Activated CD8-positive, alpha-beta memory T cell treated with anti-CD3 and anti-CD28 coated beads, Interleukin-2, amount 50 U/mL, for 24 hours (primary cell): Measurements from ENCODE around the gene DOCK4.

Source experiments
- DNase-seq: peaks from one replicate; pipeline ENCODE4 v3.0.0-alpha.2; 2020; ENCODE audit errors: extremely low read depth

The DOCK4 gene

DNA sequence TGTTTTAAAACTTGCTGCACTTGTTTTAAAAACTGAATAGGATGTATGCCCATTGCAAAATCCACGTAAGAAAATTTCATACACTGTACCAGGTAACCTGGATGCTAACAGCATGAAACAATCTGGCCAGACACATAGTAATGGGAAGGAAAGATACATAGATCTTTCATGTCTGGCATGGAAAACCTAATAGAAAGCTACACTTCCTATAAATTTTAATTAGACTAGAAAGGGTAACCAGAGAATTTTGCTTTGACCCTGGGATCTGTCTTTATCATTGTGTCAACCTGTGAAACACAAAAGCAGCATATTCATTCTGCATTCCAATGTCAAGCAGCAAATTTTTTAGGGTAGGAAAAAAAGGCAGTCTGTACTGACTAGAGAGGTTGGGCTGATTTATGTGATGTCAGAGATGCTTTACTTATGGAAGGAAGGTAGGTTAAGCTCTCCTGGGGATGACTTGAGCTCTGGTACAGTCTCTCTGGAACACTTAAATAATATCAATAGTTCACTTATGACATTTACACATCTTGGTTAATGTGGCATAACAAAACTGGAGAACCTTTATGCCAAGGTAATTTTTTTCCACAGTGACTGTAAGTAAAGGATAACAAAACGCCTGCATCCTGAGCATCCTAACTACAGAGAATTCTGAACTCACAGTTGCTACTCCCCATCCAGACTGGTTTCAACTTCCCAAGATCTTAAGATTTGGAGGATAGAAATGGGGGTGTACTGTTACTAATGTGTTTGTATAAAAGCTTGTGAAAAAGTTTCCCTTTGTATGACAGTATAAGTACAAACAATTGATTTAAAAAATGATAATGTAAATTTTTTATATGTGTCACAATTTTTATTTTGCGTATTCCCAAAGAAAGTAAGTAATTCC lies 44.7 kb downstream of the DOCK4 start:
- no peak for DNase-seq

DNA sequence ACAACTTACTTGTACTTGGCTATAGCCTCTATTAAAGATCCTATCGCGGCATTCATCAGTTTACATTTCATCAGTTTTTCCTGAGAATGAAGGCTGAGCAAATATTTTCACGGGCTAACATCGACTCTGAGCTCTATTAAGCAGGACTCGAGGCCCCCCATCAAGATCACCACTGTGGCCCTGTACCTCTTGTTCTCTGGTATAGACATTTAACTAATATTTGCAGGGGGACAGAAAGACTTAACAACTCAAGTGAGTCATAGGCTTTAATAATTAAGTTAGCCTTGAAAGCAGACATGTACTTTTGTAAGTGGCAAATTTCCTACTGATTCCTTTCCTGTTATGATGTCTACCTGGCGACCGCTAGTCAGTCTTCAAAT lies 45.4 kb downstream of the DOCK4 start:
- DNase-seq, result no peak

- DNase-seq, result no peak
Observed at GRCh38 chr7:112160130-112160770, 45.9 kb downstream of the DOCK4 start.

- DNase-seq, result no peak
Observed at GRCh38 chr7:112159351-112159750, 46.8 kb downstream of the DOCK4 start.

DNA sequence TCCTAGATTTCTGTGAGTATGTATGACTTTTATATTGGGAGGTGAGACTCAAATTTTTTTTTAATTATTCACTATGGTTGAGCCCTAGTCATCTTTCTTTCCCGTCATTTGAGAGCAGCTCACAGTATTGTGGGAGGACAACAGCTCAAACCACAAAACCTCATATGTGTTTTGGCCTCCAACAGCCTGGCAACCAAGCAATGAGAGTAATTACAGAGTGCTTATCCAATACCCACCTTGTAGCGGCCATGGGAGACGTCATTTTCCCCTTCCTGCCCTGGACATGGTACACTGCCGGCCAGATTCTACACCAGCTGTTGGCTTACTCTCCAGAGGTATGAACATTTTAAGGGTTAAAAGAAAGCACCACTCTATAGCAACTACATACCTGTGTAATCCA lies 49.1 kb downstream of the DOCK4 start:
- DNase-seq, result no peak

GRCh38 chr7:112156412-112156811 lies 49.8 kb downstream of the DOCK4 start:
- DNase-seq, result no peak

- DNase-seq, result no peak
Observed at GRCh38 chr7:112154690-112155089, 51.5 kb downstream of the DOCK4 start.

- DNase-seq, result no peak
Observed at GRCh38 chr7:112152186-112152585, 54.0 kb downstream of the DOCK4 start.

DNA sequence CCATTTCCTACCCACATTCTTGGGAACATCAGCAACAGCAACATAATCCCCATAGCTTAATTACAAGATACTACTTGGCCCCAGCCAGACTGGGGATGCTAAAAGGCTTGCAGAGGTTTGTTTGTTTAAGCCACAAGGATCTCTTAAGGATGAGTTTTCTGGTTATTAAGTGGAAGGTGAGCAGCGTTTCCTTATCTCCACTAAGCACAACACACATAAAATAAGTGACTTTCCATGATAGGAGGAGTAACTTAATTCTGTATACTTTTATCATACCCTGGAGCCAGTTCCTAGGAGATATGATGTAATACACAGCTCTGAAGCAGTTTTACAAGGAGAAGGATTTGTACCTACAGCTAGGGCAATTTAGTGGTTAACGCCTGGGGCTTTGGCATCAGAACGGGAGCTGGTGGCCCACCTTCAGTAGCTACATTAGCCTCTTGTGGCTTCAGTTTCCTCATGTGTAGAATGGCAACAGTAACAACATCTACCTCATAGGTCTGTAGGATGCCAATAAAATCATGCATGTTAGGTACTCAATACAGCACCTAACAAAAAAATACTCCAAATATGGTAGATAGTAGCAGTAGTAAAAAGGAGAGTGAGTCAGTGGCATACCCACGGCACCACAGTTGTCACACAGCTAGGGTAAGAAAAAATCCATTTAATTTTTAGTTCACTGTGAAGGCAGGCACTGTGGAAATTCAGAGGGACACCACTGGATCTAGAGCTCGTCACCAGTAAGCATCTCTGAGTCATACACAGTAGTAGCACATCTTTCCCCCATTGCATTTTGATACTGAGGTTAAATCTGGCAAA lies 55.2 kb downstream of the DOCK4 start:
- no peak for DNase-seq

GRCh38 chr7:112149734-112150133 lies 56.5 kb downstream of the DOCK4 start:
- DNase-seq, result no peak

- DNase-seq, result no peak
Observed at GRCh38 chr7:112147793-112148361, 58.3 kb downstream of the DOCK4 start.

- no peak for DNase-seq
Observed at GRCh38 chr7:112145206-112145605, 61.0 kb downstream of the DOCK4 start.

- DNase-seq, result no peak
Observed at GRCh38 chr7:112144284-112145059, 61.7 kb downstream of the DOCK4 start.

DNA sequence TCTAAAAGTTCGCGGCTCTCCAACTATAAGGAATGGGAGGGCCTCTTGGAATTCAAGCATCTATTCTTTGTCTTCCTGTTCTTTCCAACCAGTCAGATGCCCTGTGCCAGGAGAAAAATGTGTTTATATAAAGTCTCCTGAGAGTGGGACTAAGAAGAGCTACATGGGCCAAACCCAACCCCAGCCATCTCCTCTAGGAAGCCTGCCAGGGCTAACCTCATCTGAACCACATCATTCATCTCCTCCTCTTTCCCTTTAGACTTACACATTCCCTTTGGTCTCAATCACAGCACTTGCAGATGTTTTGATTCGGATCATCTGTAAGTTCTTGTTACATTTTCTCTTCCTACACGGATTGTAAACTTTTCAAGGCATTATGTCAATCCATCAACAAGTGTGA lies 62.6 kb downstream of the DOCK4 start:
- no peak for DNase-seq

GRCh38 chr7:112143136-112143535 lies 63.1 kb downstream of the DOCK4 start:
- DNase-seq, result no peak

DNA sequence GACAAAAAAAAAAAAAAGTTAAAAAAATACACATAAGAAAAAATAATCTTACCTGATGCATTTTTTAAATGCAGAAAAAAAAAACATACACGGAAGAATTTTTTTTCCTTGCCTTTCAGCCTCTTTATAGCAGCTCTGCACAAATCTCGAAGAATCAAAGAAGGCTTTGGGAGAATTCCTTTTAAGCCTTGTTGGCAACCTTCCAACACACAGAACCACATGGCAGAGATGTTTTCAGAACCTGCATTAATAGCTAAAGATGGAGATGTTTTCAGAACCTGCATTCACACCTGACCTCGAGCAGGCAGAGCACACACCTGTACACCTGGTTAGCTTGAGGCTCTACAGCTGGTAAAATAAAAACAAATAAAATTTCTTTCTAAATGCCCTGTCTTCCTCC lies 65.6 kb downstream of the DOCK4 start:
- DNase-seq, result no peak

DNA sequence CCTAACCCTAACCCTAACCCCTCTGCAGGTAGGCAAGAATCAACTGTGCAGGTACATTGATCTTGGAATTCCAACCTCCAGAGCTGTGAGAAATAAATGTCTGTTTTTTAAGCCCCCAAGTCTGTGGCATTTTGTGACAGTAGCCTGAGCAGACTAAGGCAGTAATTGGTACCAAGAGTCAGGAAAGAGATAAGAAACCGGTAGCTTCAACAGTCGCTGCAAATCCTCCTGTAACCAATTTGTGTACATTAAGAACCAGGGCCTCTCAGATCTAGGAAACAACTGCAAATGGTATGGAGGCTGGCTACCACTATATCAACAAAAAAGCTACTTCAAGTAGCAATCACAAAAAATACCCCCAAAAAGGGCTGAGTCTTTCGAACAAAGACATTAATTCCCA lies 67.3 kb downstream of the DOCK4 start:
- DNase-seq, result no peak

DNA sequence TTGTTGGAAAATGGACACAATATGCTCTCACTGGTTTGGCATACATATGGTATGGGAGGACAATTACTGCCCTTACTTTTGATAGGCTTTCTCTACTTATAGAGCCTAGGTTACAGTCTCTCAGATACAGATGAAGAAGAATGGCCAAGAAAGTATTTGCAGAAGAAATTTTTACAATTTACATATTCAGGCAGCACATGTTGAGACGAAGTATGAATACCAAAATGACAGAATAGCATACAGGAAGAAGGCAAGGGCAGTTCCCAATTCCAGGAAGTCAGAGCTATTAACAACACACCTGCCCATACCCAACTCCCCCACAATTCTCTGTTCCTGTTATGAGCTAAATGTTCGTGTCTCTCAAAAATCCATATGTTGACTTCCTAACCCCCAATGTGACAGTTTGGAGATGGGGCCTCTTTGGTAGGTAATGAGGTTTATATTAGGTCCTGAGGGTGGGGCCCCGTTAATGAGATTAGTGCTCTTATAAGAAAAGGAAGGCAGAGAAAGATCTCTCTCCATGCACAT lies 67.8 kb downstream of the DOCK4 start:
- no peak for DNase-seq

- DNase-seq, result no peak
Observed at GRCh38 chr7:112137141-112138101, 68.8 kb downstream of the DOCK4 start.
